D721Med (cell line): Measurements from ENCODE around the gene AGAP1.

ENCODE experiments used
- DNase-seq: peaks from one replicate; pipeline ENCODE4 v3.0.0; 2011; ENCODE audit warnings: low spot score; ENCODE audit not compliant: insufficient read length
- FAIRE-seq: peaks from 2 replicates; lab custom pipeline; 2011; peaks lifted over from hg19 to GRCh38; lab: Jason Lieb, UNC
- CTCF ChIP-seq: IDR thresholded peaks from 2 replicates; pipeline ENCODE4 v1.5.1; 2012; ENCODE audit warnings: mild to moderate bottlenecking, control low read depth; ENCODE audit not compliant: insufficient read depth; ENCODE audit errors: missing control alignments

The AGAP1 gene

DNA sequence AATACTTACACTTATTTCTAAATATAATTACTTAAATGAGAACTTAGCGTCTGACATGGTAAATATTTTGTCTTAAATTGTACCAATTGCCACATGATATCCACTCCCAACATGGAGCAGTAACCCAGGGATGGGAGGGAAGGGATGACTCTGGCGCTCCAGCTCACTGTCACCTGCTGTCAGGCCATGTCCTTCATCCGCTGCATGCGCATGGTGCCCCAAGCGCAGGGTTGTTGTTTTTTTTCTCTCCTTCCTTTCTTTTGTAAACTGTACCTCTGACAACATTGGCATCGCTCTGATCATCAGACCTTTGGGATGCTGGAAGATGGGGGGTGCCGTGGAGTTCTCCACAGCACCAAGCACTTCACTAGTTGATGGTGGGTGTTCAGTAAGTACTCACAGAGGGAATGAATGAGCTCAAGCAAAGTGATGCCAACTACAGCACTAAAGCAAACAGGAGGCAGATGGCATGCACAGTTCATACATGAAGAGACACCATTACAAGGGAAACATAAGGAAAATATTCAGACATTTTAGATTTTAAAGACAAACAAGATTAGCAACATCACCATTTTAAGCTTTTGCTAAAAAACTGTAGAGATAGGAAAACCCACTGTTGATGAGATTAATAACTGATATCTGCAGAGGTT, 426.5 kb downstream of the AGAP1 start:
- FAIRE-seq (no peak), DNase-seq (no peak)
- no peak for TF ChIP-seq CTCF

- DNase-seq (no peak), FAIRE-seq (no peak)
- TF ChIP-seq CTCF = no peak
These were observed 427.8 kb downstream of the AGAP1 start for GRCh38 chr2:235921508-235922191.

GRCh38 chr2:235922839-235923238, 429.0 kb downstream of the AGAP1 start:
- DNase-seq (no peak), FAIRE-seq (no peak)
- TF ChIP-seq CTCF = no peak

DNA sequence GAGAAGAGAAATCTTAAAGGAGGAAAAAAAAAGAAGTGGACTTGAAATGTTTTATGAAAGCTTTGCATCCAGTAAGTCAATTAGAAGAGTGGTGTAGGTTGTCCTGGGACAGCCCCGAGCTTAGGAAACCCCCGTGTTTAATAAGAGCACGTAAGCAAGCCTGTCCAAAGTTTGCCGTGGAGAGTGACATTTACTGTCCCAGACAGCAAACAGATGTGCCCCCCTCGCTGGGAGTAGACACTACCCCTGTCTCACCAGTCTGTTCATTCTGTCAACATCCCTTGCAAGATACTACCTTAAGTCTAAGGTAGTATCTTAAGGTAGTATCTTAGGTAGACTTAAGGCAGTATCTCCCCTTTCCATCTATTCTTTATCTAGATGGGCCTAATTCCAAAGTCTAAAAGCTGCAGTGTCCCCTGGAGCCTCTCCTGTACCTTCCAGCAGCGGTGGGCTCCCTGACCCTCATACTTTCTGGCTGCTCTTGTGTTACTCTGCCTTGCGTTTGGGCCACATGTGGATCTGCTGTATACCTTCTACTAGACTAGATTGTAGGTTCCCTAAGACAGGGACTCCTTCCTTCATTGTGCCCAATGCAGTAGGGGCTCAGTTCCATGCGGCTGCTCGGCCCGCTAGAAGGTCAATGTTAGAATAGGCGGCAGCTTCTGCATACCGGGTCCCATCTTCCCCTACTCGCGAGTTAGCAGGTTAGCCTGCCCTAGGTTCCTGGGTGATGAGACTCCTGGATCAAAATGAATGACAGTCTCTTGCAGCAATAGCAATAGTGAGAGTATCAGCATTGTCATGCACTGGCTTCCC, 430.2 kb downstream of the AGAP1 start:
- FAIRE-seq (no peak), DNase-seq (no peak)

GRCh38 chr2:235924675-235925063, 430.8 kb downstream of the AGAP1 start:
- TF ChIP-seq CTCF = no peak
- no peak for FAIRE-seq

More for the DNA sequence above, 430.2 kb downstream of the AGAP1 start:
- no peak for TF ChIP-seq CTCF

GRCh38 chr2:235925250-235925919, 431.5 kb downstream of the AGAP1 start:
- TF ChIP-seq CTCF = no peak
- no peak for DNase-seq
- no peak for FAIRE-seq

More at GRCh38 chr2:235924675-235925063, 430.8 kb downstream of the AGAP1 start:
- no peak for DNase-seq
